HS-27A (cell line): ENCODE data around the gene DPM2.

ENCODE experiments used
- DNase-seq: peaks from one replicate; pipeline ENCODE4 v3.0.0-alpha.2; 2012; ENCODE audit warnings: low read depth, missing footprints

Gene DPM2

GRCh38 chr9:127955294-127956015, 17.8 kb upstream of the DPM2 start:
- DNase-seq: no peak

GRCh38 chr9:127954831-127955293, 17.2 kb upstream of the DPM2 start:
- DNase-seq: no peak

- DNase-seq: no peak
Measured at GRCh38 chr9:127953768-127954505, 16.3 kb upstream of the DPM2 start.

- DNase-seq: no peak
Measured at GRCh38 chr9:127953154-127953553, 15.5 kb upstream of the DPM2 start.

GRCh38 chr9:127950513-127951289, 13.0 kb upstream of the DPM2 start:
- DNase-seq: no peak

GRCh38 chr9:127949827-127950512, 12.3 kb upstream of the DPM2 start:
- DNase-seq: no peak

GRCh38 chr9:127947841-127948710, 10.4 kb upstream of the DPM2 start:
- no peak for DNase-seq

GRCh38 chr9:127946728-127947127, 9.1 kb upstream of the DPM2 start:
- DNase-seq: no peak

- no peak for DNase-seq
Measured at GRCh38 chr9:127945942-127946341, 8.3 kb upstream of the DPM2 start.

GRCh38 chr9:127945338-127945737, 7.7 kb upstream of the DPM2 start:
- DNase-seq: no peak

GRCh38 chr9:127944586-127945218, 7.0 kb upstream of the DPM2 start:
- no peak for DNase-seq

GRCh38 chr9:127943731-127944144, 6.1 kb upstream of the DPM2 start:
- no peak for DNase-seq

- DNase-seq: no peak
Measured at GRCh38 chr9:127943011-127943662, 5.5 kb upstream of the DPM2 start.

- no peak for DNase-seq
Measured at GRCh38 chr9:127942216-127943010, 4.8 kb upstream of the DPM2 start.

- DNase-seq: no peak
Measured at GRCh38 chr9:127941961-127942215, 4.2 kb upstream of the DPM2 start.

- no peak for DNase-seq
Measured at GRCh38 chr9:127941062-127941960, 3.7 kb upstream of the DPM2 start.

- no peak for DNase-seq
Measured at GRCh38 chr9:127940593-127940992, 2.9 kb upstream of the DPM2 start.

GRCh38 chr9:127938298-127938690, 640 bp upstream of the DPM2 start:
- no peak for DNase-seq

- no peak for DNase-seq
Measured at GRCh38 chr9:127937056-127937387, 632 bp downstream of the DPM2 start.
